ES-I3 (cell line): ENCODE results near the gene WHAMM.
"Not testable (repeated sequence)": the region's sequence is repeated elsewhere in the genome, so short reads cannot be mapped to it uniquely, and the experiment has no call there.

Experiments used
- H3K36me3 ChIP-seq: 2 replicates; pipeline ENCODE4 v1.6.1; 2013; ENCODE audit warnings: mild to moderate bottlenecking, low read length, control low read depth, moderate library complexity; ENCODE audit not compliant: insufficient read depth
- H3K4me1 ChIP-seq: 2 replicates; pipeline ENCODE4 v1.6.1; 2013; ENCODE audit warnings: mild to moderate bottlenecking, control low read depth, low read length; ENCODE audit not compliant: insufficient read depth
- H3K9ac ChIP-seq: 2 replicates; pipeline ENCODE4 v1.6.1; 2013; ENCODE audit warnings: low read depth, mild to moderate bottlenecking, low read length, moderate library complexity
- H3K9me3 ChIP-seq: 2 replicates; pipeline ENCODE4 v1.6.1; 2013; ENCODE audit warnings: mild to moderate bottlenecking, low read length, moderate library complexity; ENCODE audit not compliant: control insufficient read depth, insufficient read depth

The WHAMM gene

GRCh38 chr15:82855286-82856100, 46.1 kb downstream of the WHAMM start:
- H3K9me3 ChIP-seq = no peaks in the 10 kb centered on the region
- no peaks in the 10 kb centered on the region for H3K4me1 ChIP-seq
- no peak overlapping the region for H3K9ac ChIP-seq
- no peaks in the 10 kb centered on the region for H3K36me3 ChIP-seq

DNA sequence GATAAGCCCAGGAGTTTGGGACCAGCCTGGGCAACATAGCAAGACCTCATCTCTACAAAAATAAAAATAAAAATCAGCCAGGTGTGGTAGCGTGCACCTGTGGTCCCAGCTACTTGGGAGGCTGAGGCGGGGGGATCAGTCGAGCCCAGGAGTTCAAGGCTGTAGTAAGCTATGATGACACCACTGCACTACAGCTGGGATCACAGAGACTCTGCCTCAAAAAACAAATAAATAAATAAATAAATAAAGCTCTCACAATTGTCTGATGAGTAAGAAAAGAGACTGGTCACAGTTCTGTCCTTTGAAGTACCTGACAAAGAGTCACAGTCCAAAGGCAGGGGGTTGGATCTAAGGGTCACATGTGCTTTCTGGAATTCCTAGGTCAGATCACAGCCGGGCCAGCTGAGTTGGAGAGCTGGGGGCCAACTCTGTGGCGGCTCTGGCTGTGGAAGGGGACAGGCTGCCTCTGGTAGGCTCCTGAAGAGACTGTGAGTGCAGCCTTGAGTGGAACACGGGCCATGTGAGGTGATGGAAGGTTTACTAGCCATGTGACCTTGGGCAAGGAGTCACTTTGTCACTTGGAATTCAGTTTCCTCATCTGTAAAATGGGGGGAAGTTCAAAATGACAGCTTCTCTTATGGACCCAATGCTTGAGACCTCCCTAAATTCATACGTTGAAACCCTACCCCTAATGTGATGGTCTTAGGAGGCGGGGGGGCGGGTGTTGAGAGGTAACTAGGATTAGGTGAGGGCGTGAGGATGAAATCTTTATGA, 47.2 kb downstream of the WHAMM start:
- H3K4me1 ChIP-seq = no peaks in the 10 kb centered on the region

GRCh38 chr15:82858932-82859331, 49.5 kb downstream of the WHAMM start:
- Histone ChIP-seq H3K4me1 (no peaks in the 10 kb centered on the region), H3K36me3 (no peaks in the 10 kb centered on the region), H3K9ac (no peak overlapping the region), H3K9me3 (no peaks in the 10 kb centered on the region)

More for the DNA sequence above, 47.2 kb downstream of the WHAMM start:
- Histone ChIP-seq H3K9me3 (no peaks in the 10 kb centered on the region), H3K36me3 (no peaks in the 10 kb centered on the region), H3K9ac (no peak overlapping the region)

- Histone ChIP-seq H3K9me3 (no peaks in the 10 kb centered on the region), H3K9ac (no peak overlapping the region), H3K36me3 (no peaks in the 10 kb centered on the region), H3K4me1 (no peaks in the 10 kb centered on the region)
These were observed 53.5 kb downstream of the WHAMM start for GRCh38 chr15:82862886-82863285.

DNA sequence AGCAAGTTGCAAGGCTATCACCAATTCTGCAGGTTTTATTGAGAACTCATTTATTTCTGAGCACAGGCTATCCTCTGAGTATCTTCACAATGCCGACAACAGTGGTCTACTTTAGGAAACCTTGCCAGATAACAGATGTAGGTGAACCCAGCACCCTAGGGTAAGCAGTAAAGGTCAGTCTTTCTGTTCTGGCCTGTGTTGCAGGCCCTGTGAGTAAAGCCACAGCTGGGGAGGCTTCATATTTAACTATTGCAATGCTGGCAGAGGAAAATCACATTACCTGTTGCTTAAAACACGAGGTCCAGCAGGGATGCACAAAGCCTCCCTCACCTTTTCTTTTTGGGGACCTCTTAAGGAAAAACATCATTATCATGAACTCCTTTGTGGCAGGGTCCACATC, 55.5 kb downstream of the WHAMM start:
- no peaks in the 10 kb centered on the region for H3K4me1 ChIP-seq
- H3K9ac ChIP-seq = no peak overlapping the region
- no peaks in the 10 kb centered on the region for H3K9me3 ChIP-seq
- no peaks in the 10 kb centered on the region for H3K36me3 ChIP-seq

- H3K9ac ChIP-seq, H3K4me1 ChIP-seq, H3K36me3 ChIP-seq, H3K9me3 ChIP-seq: not testable (repeated sequence)
These were observed 56.2 kb downstream of the WHAMM start for GRCh38 chr15:82865581-82865980.

GRCh38 chr15:82865981-82866380, 56.6 kb downstream of the WHAMM start:
- H3K9me3 ChIP-seq, H3K4me1 ChIP-seq, H3K9ac ChIP-seq, H3K36me3 ChIP-seq: not testable (repeated sequence)

GRCh38 chr15:82870727-82871320, 61.4 kb downstream of the WHAMM start:
- Histone ChIP-seq H3K4me1 (no peaks in the 10 kb centered on the region), H3K36me3 (no peaks in the 10 kb centered on the region), H3K9me3 (no peaks in the 10 kb centered on the region), H3K9ac (no peak overlapping the region)

- Histone ChIP-seq H3K4me1 (no peaks in the 10 kb centered on the region), H3K9me3 (no peaks in the 10 kb centered on the region), H3K9ac (no peak overlapping the region), H3K36me3 (no peaks in the 10 kb centered on the region)
These were observed 61.9 kb downstream of the WHAMM start for GRCh38 chr15:82871358-82871757.

DNA sequence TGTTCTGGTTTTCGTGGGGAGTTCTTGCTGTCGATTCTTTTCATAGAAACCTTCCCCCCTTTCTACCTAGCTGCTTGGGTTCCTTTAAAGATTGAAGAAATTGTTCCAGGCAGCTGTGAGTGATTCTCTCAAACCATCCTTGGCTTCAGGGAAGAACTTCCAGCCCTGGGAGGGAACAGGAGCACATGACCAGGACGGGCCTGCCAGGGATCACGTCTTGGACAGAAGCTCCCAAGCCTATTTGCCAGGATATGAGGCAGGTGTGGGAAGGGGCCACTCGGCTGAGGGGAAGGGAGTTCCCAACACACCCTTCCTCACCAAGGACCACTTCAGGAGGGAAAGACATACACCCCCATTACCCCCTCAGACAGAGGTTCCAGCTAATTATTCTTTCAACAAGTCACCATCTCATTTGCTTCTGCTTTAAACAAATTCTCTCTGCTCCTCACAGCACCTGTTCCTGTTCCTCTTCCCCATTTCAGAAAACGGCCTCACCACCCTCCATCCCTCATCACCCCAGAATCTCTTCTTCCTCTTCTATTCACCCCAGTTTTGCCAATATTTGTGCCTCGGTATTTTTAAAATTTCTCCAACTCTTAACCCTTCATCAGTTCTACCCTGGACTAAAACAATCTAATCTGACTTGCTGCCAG, 62.5 kb downstream of the WHAMM start:
- no peaks in the 10 kb centered on the region for H3K9me3 ChIP-seq
- H3K36me3 ChIP-seq = no peaks in the 10 kb centered on the region
- no peaks in the 10 kb centered on the region for H3K4me1 ChIP-seq
- H3K9ac ChIP-seq = no peak overlapping the region

GRCh38 chr15:82873000-82873680, 63.7 kb downstream of the WHAMM start:
- Histone ChIP-seq H3K36me3 (no peaks in the 10 kb centered on the region), H3K9ac (no peak overlapping the region), H3K9me3 (no peaks in the 10 kb centered on the region), H3K4me1 (no peaks in the 10 kb centered on the region)

GRCh38 chr15:82874267-82874666, 64.8 kb downstream of the WHAMM start:
- Histone ChIP-seq H3K9me3 (no peaks in the 10 kb centered on the region), H3K9ac (no peak overlapping the region), H3K4me1 (no peaks in the 10 kb centered on the region), H3K36me3 (no peaks in the 10 kb centered on the region)

DNA sequence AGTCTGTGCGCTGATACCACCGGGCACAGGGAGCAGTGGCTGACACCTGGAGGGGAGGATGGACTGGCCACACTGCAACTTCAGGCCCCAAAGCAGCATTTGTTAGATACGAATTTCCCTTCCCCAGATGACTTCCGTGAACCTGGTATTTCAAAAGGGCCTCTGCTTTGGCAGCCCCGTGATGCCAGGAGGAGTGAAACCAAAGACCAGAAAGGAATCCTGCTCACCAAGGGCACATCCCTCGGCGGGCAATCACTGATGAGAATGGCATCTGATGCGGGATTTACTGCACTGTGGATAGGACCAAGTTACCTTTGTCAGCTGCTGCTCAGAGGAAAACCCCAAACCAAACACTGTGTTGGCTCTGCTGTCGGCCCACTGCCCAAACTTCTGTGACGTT, 65.5 kb downstream of the WHAMM start:
- H3K9ac ChIP-seq = no peak overlapping the region
- no peaks in the 10 kb centered on the region for H3K36me3 ChIP-seq
- H3K9me3 ChIP-seq = no peaks in the 10 kb centered on the region
- no peaks in the 10 kb centered on the region for H3K4me1 ChIP-seq

DNA sequence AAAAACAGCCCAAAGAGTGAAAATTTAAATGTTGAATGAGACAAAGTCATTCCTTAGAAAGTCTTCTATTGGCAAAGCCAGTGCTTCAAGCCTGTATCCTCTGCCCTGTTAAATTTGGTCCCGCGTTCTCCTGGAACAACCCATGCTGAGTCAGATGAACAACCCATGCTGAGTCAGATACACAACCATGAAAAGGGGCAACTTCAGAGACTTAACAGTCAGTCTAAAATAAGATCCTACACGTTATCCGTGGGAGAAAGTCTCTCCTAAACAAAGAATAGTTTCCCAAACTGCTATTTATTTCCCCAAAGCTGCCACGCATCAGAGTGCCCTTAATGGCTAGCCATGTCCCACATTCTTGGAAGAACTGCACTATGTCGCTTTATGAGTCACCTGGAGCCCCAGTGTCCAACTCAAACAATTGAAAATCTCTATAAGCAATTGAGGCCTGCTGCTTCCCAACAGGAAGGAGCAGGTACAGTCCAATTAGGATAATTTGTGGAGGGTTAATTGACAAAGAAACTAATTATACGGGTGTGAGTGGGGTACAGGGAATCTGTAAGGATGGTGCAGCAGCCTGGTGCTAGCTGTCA, 66.1 kb downstream of the WHAMM start:
- no peaks in the 10 kb centered on the region for H3K9me3 ChIP-seq
- no peaks in the 10 kb centered on the region for H3K36me3 ChIP-seq
- no peak overlapping the region for H3K9ac ChIP-seq
- no peaks in the 10 kb centered on the region for H3K4me1 ChIP-seq
